WERI-Rb-1 (cell line): Measurements from ENCODE around the gene CXCR6.

ENCODE experiments used
- DNase-seq: peaks from one replicate; pipeline ENCODE4 v3.0.0-alpha.2; 2020
- H3K27ac ChIP-seq: fragments of 250-450 bp; sonication (Bioruptor Pico); 2 replicates; pipeline ENCODE4 v1.5.1; 2020; ENCODE audit warnings: mild to moderate bottlenecking, moderate library complexity
- H3K27me3 ChIP-seq: fragments of 250-450 bp; sonication (Bioruptor Pico); 2 replicates; pipeline ENCODE4 v1.5.1; 2021; ENCODE audit warnings: mild to moderate bottlenecking, low read depth, moderate library complexity; ENCODE audit not compliant: insufficient read depth, severe bottlenecking
- H3K36me3 ChIP-seq: fragments of 250-450 bp; sonication (Bioruptor Pico); 2 replicates; pipeline ENCODE4 v1.5.1; 2020; ENCODE audit warnings: mild to moderate bottlenecking, moderate library complexity
- H3K4me3 ChIP-seq: 2 replicates; pipeline ENCODE4 v1.5.1; 2011; ENCODE audit warnings: low read depth, mild to moderate bottlenecking, control low read depth, low read length
- H3K9me3 ChIP-seq: fragments of 250-450 bp; sonication (Bioruptor Pico); 2 replicates; pipeline ENCODE4 v1.5.1; 2021; ENCODE audit warnings: mild to moderate bottlenecking, moderate library complexity; ENCODE audit not compliant: severe bottlenecking
- TF ChIP-seq, protein P1 (sequence below): IDR thresholded peaks from 2 replicates; pipeline ENCODE4 v1.5.1; 2011; ENCODE audit warnings: low read depth, mild to moderate bottlenecking, control low read depth, inconsistent platforms, low read length

CXCR6 gene

DNA sequence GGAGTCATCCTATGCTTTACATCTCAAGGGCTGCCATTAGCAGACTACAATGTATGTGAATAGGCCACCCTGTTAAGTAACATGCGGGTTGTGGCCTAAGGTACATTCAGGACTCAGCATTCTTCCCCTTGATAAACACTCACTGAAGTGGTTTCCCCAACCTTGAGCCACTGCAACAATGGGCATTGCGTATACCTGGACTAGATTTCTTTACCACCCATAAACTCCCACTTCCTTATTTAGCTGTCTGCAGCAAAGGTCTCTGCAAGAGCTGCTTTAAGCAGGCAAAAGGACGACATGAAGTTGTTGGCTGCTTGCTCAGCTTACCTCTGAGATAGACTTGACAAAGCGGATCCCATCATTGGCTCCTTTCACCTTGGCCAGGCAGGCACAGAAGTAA lies 36.1 kb downstream of the CXCR6 start:
- H3K27ac ChIP-seq = no peak overlapping the region
- H3K36me3 ChIP-seq = peaks cover 87% of the 10 kb centered on the region
- no peaks in the 10 kb centered on the region for H3K9me3 ChIP-seq
- TF ChIP-seq, protein P1, sequence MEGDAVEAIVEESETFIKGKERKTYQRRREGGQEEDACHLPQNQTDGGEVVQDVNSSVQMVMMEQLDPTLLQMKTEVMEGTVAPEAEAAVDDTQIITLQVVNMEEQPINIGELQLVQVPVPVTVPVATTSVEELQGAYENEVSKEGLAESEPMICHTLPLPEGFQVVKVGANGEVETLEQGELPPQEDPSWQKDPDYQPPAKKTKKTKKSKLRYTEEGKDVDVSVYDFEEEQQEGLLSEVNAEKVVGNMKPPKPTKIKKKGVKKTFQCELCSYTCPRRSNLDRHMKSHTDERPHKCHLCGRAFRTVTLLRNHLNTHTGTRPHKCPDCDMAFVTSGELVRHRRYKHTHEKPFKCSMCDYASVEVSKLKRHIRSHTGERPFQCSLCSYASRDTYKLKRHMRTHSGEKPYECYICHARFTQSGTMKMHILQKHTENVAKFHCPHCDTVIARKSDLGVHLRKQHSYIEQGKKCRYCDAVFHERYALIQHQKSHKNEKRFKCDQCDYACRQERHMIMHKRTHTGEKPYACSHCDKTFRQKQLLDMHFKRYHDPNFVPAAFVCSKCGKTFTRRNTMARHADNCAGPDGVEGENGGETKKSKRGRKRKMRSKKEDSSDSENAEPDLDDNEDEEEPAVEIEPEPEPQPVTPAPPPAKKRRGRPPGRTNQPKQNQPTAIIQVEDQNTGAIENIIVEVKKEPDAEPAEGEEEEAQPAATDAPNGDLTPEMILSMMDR = no peak
- no peak for DNase-seq
- no peaks in the 10 kb centered on the region for H3K27me3 ChIP-seq
- no peak overlapping the region for H3K4me3 ChIP-seq

DNA sequence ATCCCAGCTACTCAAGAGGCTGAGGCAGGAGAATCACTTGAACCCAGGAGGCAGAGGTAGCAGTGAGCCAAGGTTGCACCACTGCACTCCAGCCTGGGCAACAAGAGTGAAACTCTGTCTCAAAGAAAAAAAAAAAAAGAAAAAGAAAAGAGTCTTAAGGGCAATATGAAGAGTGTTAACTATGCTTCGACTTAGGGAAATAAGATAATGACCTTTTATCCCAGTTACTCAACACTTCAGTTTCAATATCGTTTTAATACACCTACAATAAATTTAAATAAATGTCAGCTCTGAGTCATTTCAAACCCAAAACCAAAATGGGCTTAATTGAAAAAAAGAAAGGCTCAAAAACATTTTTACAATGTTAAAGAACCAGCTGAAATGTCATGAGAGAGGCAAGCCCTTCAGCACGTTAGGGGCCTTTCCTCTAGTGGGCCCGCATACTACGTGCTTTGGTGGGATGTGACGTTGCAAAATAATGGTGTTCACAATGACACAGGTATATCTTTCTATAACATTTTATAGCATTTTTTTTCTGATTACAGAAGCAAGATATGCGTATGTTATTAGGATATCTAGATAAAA lies 37.1 kb downstream of the CXCR6 start:
- Histone ChIP-seq H3K36me3 (peaks cover 86% of the 10 kb centered on the region), H3K4me3 (no peak overlapping the region), H3K9me3 (no peaks in the 10 kb centered on the region), H3K27ac (no peak overlapping the region), H3K27me3 (no peaks in the 10 kb centered on the region)
- DNase-seq = no peak
- TF ChIP-seq, protein P1 = no peak

DNA sequence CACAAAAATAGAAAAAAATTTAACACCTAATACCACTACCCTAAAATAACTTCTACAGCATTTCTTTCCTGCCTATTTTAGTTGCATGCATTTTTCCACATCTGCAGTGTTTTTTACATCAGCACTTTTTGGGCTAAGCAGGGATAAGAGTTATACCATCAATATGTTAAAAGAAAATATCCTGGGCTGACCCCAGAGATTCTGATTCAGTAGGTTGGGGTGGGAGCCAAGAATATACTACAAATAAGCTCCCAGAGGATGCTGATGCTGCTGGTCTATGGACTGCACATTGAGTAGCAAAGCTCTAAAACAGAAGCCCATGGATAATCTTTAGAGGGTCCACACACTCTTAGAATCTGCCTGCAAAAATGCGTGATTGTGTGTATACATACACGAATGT lies 37.6 kb downstream of the CXCR6 start:
- TF ChIP-seq, protein P1 = no peak
- no peak for DNase-seq
- H3K4me3 ChIP-seq = no peak overlapping the region
- no peaks in the 10 kb centered on the region for H3K27me3 ChIP-seq
- H3K9me3 ChIP-seq = no peaks in the 10 kb centered on the region
- H3K36me3 ChIP-seq = peaks cover 86% of the 10 kb centered on the region
- H3K27ac ChIP-seq = no peak overlapping the region

DNA sequence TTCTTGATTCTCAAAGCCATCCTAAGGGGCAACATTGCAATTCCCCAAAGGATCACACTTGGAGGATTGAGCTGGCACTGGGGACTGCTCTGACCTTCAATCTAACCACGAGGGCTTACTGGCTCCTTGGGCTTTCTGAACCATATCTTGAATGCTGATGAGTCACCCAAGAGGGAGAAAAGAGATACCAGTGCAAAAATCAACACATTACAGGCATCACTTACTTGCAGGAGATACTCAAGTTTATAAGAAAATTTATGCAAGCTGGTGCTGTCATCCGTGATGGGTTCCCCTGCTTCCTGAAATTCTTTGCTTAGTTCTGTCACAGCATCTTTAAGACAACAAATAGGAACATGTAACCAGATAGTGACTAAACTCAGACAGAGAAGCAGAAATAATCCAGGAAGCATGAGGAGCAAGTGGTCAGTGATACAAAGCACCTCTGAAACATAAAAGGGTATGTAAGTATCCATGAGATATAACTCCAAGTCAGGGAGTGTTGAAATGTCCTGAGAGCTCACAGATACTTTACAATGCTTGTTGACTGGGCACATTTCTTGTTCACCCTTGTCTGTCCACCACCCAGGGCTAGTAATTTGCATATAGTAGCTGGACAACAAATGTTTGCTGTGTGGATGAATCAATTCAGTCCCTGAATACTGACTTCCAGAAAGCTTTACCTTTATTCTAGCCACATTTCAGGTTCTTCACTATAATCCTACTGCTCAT lies 38.2 kb downstream of the CXCR6 start:
- Histone ChIP-seq H3K27ac (no peak overlapping the region), H3K36me3 (peaks cover 83% of the 10 kb centered on the region)

DNA sequence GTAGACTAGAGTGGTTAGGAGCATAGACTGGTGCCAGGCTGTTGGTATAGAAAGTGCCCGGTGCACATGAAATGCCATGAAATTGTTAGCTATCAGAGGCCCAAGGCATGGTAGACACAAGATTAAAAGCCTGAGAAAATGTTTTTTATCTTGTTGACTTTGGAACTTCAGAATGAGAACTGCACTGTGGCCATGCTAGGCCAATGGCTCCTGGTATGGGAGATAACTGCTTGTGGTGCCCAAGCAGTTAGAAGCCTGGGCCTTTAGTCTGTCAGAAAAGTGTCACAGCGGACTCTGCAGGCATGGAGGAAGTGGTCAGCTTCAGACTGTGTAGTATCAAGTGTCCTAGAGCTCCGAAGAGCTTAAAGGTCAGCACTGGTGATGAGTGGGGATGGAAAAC lies 40.5 kb downstream of the CXCR6 start:
- no peak for DNase-seq

More for the DNA sequence above, 38.2 kb downstream of the CXCR6 start:
- no peaks in the 10 kb centered on the region for H3K27me3 ChIP-seq
- no peak for DNase-seq
- no peaks in the 10 kb centered on the region for H3K9me3 ChIP-seq
- no peak overlapping the region for H3K4me3 ChIP-seq
- TF ChIP-seq, protein P1 = no peak

More for the DNA sequence above, 40.5 kb downstream of the CXCR6 start:
- TF ChIP-seq, protein P1 = no peak
- H3K27ac ChIP-seq = no peak overlapping the region
- no peak overlapping the region for H3K4me3 ChIP-seq
- peaks cover 72% of the 10 kb centered on the region for H3K36me3 ChIP-seq
- no peaks in the 10 kb centered on the region for H3K27me3 ChIP-seq
- no peaks in the 10 kb centered on the region for H3K9me3 ChIP-seq
